BJ (cell line): ENCODE results near the gene BET1. TPM values are rescaled to one million over a fixed set of nuclear protein-coding genes. Genes with fewer than 3 reads are reported as not detected.

Experiments used
- CTCF ChIA-PET: fragments of 350-600 bp; formaldehyde crosslinking; extraction: SDS; loops from one replicate; lab custom pipeline; 2021; ENCODE audit warnings: antibody characterized with exemption, inconsistent platforms; lab: Yijun Ruan, JAX
- POLR2A ChIA-PET: fragments of 300-600 bp; sonication (Branson Sonifier 250); formaldehyde crosslinking; extraction: SDS; loops from one replicate; lab custom pipeline; 2021; ENCODE audit warnings: antibody characterized with exemption; lab: Charles Lee
- DNase-seq: peaks from one replicate; pipeline ENCODE4 v3.0.0-alpha.2; 2011; ENCODE audit warnings: low read depth
- H3K27me3 ChIP-seq: 2 replicates; pipeline ENCODE4 v1.6.0; 2011; ENCODE audit warnings: low read length; ENCODE audit not compliant: control insufficient read depth, insufficient read depth
- H3K36me3 ChIP-seq: 2 replicates; pipeline ENCODE4 v1.5.1; 2011; ENCODE audit warnings: low read length; ENCODE audit not compliant: control insufficient read depth, insufficient read depth
- H3K4me3 ChIP-seq: 2 replicates; pipeline ENCODE4 v1.5.1; 2011; ENCODE audit warnings: low read depth, mild to moderate bottlenecking, control low read depth, low read length
- polyA plus RNA-seq: library from polyadenylated mRNA; depleted of rRNA; stranded (reverse); fragments of >200 nt; gene quantifications from 2 replicates; pipeline ENCODE4 v1.2.3, GENCODE V29; 2011
- TF ChIP-seq, protein P1 (sequence below): IDR thresholded peaks from 2 replicates; pipeline ENCODE4 v1.5.1; 2011; ENCODE audit warnings: low read depth, mild to moderate bottlenecking, control low read depth, inconsistent platforms, low read length, moderate library complexity; ENCODE audit not compliant: insufficient read depth

BET1 gene
- polyA plus RNA-seq, 1 experiment: 26.3 TPM

DNA sequence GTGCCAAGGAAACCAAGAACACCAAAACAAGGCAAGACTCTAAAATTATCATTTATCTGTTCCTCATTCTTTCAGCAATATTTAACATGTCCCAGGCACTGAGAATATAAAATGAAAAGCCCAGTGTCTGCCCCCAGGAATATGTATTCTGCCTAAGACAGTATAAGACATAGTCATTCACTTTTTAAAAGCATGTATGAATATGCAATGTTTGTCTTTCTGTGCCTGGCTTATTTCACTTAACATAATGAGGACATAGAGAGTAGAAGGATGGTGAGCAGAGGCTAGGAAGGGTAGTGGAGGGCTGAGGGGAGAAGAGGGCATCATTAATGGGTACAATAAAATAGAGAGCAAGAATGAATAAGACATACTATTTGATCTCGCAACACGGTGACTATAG is 44.6 kb upstream of the BET1 start:
- TF ChIP-seq, protein P1, sequence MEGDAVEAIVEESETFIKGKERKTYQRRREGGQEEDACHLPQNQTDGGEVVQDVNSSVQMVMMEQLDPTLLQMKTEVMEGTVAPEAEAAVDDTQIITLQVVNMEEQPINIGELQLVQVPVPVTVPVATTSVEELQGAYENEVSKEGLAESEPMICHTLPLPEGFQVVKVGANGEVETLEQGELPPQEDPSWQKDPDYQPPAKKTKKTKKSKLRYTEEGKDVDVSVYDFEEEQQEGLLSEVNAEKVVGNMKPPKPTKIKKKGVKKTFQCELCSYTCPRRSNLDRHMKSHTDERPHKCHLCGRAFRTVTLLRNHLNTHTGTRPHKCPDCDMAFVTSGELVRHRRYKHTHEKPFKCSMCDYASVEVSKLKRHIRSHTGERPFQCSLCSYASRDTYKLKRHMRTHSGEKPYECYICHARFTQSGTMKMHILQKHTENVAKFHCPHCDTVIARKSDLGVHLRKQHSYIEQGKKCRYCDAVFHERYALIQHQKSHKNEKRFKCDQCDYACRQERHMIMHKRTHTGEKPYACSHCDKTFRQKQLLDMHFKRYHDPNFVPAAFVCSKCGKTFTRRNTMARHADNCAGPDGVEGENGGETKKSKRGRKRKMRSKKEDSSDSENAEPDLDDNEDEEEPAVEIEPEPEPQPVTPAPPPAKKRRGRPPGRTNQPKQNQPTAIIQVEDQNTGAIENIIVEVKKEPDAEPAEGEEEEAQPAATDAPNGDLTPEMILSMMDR: no peak
- Histone ChIP-seq H3K4me3 (no peak overlapping the region), H3K27me3 (no peaks in the 10 kb centered on the region), H3K36me3 (no peaks in the 10 kb centered on the region)
- DNase-seq: no peak
- ChIA-PET CTCF (no interaction called here), POLR2A (no interaction called here)

DNA sequence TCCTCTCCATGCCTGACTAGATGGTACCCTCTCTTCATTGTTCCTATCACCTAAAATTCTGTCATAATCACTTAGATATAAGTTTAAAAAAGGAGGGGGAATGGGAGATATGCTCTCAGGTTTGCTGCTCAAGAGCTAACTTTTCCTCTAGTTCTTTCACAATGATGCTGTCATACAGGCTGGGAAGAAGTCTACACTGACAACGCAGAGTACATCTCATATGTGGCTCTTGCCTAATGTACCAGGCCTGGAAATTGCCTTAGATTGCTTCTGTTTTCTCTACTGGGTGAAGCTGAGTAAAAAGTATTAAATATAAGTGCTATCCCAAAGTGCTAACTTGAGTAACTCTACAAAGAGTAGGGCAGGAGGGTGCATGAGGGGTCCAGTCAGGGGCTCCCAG is 43.8 kb upstream of the BET1 start:
- Histone ChIP-seq H3K27me3 (no peaks in the 10 kb centered on the region), H3K4me3 (no peak overlapping the region), H3K36me3 (no peaks in the 10 kb centered on the region)
- ChIA-PET POLR2A (no interaction called here), CTCF (no interaction called here)
- TF ChIP-seq, protein P1: no peak
- no peak for DNase-seq

DNA sequence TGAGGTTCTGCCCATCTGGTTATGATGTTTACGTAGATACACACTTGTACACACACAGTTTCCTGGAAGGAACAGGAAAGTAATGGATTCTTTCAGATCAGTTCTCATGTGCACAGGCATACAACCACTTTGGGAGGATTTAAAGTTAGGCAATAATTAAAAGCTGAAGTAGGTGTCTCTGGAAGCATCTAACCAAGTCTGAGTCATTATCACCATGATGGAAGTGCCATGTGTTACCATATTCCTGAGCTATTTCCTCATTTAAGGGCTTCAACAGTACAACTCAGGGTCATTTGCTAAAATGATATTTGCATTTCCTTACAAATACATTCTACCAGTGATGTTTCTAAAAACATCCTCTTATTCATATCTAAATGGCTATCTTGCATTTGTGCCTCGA is 41.4 kb upstream of the BET1 start:
- POLR2A ChIA-PET: no interaction called here
- H3K27me3 ChIP-seq: no peaks in the 10 kb centered on the region
- TF ChIP-seq, protein P1: no peak
- H3K4me3 ChIP-seq: no peak overlapping the region
- CTCF ChIA-PET: interaction anchor here (1.1 kb wide), 1 partner anchor 11 kb away, joined by 3 read pairs; no protein-coding TSS in a partner anchor
- no peak for DNase-seq
- H3K36me3 ChIP-seq: no peaks in the 10 kb centered on the region

DNA sequence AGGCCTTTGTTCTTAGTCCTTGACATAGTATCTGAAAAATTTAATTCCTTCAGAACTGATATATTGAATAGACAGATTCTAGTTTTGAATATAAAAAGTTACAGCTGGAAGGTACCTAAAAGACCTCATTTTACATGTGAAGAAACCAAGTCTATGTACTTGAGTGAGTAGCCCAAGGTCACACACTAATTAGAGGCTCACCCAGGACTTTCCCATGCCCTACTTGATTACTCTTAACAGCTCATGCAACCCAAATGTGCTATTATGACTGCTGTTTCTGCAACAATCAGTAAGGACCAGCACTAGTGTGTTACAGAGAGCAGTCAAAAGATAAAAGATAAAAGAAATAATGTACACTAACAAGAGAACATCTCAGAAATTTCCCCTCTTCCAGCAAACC is 40.7 kb upstream of the BET1 start:
- POLR2A ChIA-PET: no interaction called here
- no peaks in the 10 kb centered on the region for H3K36me3 ChIP-seq
- CTCF ChIA-PET: no interaction called here

DNA sequence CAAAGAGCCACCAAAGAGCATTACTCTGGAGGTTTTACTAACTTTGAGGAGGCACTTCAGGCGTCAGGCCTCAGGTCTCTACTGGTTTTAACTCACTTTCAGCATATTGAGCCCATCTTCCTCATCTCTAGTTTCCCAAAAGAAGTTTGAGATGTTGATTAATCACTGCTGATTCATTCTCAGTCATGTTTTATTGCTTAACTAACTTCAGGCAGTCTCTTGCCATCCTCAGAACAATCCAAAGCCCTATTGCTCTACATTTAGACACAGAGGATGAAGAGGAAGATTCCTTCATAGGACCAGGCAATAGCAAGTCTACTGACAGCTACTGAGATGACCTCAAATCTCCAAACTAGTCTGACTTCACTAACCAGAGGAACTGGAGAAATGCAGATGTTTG is 39.1 kb upstream of the BET1 start:
- POLR2A ChIA-PET: no interaction called here
- H3K27me3 ChIP-seq: no peaks in the 10 kb centered on the region
- DNase-seq: no peak
- no peaks in the 10 kb centered on the region for H3K36me3 ChIP-seq
- TF ChIP-seq, protein P1: no peak
- CTCF ChIA-PET: no interaction called here
- H3K4me3 ChIP-seq: no peak overlapping the region

More for the DNA sequence above, 40.7 kb upstream of the BET1 start:
- Histone ChIP-seq H3K27me3 (no peaks in the 10 kb centered on the region), H3K4me3 (no peak overlapping the region)
- TF ChIP-seq, protein P1: no peak
- DNase-seq: no peak
